GM21447 (cell line): ENCODE data around the gene UBAP2.
"Not testable (repeated sequence)": the region's sequence is repeated elsewhere in the genome, so short reads cannot be mapped to it uniquely, and the experiment has no call there.

Experiments
- ATAC-seq: cut with Tn5 transposase; IDR thresholded peaks from one replicate; pipeline ENCODE4 v1.9.1; 2021; ENCODE audit not compliant: unreplicated experiment

Gene UBAP2

DNA sequence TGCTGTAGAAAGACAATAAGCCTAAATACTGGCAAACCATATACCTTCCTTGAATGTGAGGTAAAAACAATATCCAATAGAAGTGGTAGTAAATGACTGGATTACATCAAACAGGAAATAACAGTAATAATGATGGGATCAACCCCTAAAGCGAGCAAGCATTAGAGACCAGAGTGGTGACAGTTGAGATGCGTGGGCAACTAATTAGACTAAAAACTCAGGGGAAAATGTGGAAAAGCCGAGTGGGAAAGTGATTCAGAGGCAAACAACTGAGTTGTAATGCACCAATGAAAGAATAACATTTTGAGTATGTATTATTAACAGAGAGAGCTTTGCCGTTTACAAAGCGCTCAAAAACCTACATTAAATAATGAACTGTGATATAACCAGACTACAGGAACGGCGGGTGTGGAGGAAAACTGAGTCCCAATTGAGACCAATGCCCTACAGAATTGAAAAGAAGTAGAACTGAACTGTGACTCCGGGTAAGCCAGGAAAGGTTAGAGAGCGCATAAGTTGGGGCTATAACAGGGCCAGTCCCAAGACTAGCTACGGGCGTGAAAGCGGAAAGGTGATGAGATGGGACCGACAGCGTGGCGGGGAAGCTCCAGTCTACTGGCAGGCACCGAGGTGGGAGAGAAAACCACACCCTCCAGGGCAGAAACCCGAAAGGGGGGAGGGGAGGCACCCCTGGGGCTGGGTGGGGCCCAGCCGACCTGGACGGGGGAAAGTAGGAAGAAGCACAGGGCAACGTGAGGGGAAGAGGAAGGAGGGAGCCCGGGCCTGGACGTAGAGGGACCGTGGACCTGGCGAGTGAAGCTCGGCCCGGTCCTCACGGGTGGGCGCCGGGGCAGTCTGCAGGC, 592 bp downstream of the UBAP2 start:
- peak; percentile 33 for ATAC-seq

DNA sequence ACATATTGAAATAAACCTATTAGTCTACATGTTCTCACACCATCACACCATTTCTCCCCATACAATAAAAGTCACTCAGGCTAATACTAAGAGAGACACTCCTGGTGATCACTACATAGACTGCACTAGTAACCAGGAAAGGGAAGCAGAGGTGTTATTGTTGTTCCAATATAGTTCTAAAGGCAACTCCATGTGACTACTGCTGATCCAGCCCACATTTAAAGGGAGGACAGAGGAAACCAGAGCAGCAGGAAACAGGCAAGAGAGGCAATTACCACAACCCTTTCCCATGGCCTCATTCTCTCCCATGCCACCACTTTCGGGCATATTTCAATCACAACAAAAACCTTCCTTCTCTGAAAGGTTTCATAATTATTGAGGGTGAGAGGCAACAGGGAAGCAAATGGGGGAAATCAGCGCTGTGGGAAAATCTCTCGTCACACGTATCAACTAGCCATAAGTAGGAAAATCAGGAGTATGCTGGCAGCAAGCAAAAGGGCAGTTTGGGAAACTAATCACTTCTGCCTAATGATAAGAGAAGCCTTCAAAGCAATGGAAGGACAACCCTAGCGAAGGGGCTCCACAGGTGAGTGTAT, 1.8 kb downstream of the UBAP2 start:
- no peak for ATAC-seq

DNA sequence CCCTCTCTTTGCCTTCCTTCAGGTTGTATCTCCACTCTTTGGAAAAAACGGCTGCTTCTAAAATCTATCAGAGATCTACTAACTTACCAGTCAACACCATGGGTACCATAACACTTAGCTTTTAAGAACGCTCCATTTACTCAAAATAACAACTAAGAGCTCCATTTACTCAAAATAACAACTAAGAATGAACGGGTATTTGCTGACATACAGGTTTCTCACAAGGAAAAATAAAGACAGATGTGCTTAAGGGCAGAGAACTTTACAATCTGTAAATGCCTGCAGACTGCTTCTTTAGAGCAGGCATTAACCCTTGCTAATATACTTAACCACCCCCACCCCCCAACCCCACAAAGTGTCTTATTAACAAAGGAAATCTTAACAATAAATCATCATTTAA, 2.8 kb downstream of the UBAP2 start:
- ATAC-seq: no peak

DNA sequence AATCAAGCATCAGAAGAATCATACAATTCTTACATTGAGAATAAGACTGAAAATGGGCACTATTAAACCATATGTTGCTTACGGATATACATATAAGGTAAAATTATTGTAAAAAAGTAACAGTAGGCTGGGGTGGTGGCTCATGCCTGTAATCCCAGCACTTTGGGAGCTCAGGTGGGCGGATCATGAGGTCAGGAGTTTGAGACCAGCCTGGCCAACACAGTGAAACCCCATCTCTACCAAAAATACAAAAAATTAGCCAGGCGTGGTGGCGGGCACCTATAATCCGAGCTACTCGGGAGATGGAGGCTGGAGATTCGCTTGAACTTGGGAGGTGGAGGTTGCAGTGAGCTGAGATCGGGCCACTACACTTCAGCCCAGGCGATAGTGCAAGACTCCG, 6.6 kb downstream of the UBAP2 start:
- not testable (repeated sequence) for ATAC-seq

DNA sequence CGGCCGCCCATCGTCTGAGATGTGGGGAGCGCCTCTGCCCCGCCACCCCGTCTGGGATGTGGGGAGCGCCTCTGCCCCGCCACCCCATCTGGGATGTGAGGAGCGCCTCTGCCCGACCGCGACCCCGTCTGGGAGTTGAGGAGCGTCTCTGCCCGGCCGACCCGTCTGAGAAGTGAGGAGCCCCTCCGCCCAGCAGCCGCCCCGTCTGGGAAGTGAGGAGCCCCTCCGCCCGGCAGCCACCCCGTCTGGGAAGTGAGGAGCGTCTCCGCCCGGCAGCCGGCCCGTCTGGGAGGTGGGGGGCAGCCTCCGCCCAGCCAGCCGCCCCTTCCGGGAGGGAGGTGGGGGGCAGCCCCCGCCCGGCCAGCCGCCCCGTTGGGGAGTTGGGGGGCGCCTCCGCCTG, 9.8 kb downstream of the UBAP2 start:
- ATAC-seq: not testable (repeated sequence)

DNA sequence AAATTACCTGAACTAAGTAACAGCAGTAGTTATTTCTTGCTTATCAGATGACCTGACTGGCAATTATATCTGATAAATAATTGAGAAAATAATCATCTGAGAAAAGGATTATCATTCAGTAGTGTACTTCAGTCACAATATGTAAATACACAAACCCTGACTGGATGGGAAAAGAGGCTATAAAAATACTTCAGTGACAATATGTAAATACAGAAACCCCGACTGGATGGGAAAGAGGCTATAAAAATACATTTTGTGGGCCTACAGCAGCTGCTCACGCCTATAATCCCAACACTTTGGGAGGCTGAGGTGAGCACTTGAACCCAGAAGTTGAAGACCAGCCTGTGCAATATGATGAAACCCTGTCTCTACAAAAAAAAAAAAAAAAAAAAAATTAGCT, 11.1 kb downstream of the UBAP2 start:
- no peak for ATAC-seq

DNA sequence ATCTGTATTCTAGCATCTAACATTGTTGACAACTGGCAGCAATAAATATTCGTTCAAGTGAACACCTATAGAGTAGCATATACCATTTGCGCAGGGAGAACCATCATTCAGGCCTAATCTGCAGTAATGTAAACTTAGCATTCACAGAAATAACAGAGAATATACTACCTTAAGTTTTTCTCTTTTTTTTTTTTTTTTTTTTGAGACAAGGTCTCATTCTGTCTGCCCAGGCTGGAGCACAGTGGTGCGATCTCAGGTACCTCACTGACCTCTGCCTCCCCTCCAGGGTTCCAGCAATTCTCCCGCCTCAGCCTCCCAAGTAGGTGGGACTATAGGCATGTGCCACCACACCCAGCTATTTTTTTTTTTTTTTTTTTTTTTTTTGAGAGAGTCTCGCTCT, 12.1 kb downstream of the UBAP2 start:
- no peak for ATAC-seq

DNA sequence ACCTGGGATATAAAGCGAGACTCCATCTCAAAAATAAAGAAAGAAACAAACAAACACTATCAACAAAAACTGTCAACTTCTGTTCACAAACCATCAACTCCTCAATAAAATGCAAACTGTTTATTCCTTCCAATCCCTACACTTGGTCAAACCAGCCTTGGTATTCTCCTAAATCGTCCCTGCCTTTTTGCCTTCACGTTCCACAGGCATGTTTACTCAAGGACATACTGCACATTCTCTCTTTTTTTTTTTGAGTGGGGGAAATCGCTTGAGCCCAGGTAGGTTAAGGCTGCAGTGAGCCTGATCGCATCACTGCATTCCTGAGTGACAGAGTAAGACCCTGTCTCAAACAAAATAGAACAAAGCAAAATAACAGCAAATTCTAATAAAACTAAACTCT, 13.0 kb downstream of the UBAP2 start:
- no peak for ATAC-seq

DNA sequence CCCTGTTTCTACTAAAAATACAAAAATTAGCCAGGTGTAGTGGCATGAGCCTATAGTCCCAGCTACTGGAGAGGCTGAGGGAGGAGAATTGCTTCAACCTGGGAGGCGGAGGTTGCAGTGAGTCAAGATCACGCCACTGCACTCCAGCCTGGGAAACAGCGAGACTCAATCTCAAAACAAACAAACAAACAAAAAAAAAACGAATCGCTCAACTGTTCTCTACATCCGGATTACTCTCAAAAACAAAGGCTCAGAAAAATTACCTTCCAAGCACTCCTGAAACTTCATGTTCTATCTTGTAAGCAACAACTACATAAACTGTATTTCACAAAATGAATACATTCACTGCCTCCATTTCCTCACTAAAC, 14.0 kb downstream of the UBAP2 start:
- ATAC-seq: no peak

DNA sequence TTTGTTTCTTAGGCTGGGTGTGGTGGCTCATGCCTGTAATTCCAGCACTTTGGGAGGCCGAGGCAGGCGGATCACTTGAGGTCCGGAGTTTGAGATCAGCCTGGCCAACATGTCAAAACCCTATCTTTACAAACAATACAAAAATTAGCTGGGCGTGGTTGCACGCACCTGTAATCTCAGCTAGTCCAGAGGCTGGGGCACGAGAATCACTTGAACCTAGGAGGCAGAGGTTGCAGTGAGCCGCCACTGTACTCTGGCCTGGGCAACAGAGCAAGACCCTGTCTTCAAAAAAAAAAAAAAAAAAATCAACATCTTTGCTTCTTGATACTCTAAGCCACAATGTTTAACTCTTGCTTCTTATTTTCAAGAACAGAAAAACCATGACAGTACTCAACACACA, 16.1 kb downstream of the UBAP2 start:
- no peak for ATAC-seq

DNA sequence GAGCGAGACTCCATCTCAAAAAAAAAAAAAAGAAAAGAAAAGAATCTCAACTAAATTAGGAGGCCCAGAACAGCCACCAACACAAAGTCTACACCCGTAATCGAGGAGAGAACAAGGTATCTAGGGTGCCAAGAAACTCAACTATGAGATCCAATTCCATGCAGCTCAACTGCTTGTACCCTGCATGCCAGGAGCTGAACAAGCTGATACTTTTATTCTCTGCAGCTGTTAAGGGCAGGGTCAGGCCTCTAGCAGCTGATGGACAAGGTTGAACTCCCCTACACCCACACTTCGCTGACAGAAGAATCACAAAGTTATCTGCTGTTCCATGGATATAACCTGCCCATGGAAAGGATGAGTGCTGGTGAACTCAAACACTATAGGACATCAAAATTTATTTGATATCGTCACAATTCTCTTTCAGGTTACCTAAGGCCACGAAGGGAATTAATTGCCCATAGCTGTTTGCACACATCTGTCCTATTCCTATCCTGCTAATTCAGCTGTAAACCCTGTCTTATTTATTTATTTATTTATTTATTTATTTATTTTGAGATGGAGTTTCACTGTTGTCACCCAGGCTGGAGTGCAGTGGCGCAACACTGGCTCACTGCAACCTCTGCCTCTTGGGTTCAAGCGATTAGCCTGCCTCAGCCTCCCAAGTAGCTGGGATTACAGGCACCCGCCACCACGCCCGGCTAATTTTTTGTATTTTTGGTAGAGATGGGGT, 20.7 kb downstream of the UBAP2 start:
- no peak for ATAC-seq

DNA sequence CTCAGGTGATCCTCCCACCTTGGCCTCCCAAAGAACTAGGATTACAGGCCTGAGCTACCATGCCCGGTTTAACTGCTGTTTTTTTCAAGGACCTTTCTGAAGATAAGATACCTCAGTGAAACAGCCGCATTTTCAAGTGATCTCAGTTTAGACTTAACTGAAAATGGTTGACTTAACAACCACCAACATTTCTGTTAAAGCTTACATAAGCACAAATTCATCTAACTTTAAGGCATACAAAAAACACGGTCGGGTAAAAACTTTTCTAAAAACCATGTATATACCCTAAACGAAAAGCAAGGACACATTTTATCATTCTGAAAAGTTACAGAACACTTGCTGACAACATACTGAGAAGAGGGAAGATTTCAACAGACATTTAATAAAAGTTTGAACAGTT, 22.9 kb downstream of the UBAP2 start:
- ATAC-seq: no peak

DNA sequence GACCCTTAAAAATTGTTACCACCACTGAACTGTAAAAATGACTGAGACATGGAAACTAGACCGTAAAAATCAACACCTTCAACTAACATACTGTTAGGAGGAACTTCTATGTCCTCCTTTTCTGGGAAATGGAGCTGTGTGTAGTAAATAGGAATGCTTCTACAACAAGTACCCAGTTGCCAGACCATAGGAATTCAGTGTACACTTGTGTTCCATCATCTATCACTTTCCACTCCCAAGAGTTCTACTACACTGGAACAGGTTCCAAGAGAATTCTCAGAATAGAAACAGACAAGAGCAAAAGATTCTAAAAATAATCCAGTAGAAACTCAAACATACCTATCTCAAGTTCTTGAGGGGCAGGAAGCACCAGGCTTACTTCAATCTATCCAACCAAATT, 23.6 kb downstream of the UBAP2 start:
- no peak for ATAC-seq

DNA sequence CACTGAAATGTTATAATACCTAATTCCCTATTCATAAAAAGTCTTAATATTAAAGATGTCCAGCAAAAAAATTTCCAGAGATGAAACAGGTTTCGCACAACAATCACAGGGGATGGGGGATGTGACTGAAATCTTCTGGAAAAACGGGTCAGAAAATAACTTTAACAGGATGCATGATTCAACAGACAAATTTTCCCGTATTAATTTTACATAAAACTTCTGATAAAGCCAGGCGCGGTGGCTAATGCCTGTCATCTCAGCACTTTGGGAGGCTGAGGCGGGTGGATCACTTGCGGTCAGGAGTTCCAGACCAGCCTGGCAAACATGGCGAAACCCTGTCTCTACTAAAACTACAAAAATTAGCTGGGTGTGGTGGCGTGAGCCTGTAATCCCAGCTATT, 24.2 kb downstream of the UBAP2 start:
- ATAC-seq: not testable (repeated sequence)

DNA sequence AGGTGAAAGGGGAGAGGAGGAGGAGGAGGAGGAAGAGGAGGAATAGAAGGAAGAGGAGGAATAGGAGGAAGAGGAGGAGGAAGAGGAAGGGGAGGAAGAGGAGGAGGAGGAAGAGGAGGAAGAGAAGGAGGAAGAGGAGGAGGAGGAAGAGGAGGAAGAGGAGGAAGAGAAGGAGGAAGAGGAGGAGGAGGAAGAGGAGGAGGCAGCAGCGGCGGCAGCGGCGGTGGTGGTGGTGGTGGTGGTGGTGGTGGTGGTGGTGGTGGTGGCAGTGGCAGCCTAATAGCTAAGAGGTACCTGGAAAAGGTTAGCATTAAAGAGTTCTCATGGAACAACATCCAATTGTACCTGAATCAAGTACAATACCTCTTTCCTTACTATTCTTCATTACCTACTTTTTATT, 32.5 kb downstream of the UBAP2 start:
- ATAC-seq: no peak

DNA sequence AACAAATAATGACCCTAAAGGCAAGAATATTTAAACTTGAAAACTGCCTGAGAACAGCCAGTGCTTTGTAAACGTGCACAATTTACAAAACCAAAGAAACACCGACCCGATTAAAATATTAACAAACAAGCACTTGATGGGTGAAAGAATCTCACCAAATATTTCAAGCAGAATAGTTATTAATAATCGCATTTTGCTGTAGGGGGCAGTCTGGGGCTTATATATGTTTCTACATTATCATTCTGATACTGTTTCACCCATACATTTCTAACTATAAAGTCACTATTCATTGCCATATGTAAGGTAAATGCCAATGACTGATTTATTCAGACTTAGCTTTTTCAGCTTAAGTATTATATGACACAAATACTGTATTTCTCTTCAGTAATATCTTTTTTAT, 37.7 kb downstream of the UBAP2 start:
- ATAC-seq: no peak

DNA sequence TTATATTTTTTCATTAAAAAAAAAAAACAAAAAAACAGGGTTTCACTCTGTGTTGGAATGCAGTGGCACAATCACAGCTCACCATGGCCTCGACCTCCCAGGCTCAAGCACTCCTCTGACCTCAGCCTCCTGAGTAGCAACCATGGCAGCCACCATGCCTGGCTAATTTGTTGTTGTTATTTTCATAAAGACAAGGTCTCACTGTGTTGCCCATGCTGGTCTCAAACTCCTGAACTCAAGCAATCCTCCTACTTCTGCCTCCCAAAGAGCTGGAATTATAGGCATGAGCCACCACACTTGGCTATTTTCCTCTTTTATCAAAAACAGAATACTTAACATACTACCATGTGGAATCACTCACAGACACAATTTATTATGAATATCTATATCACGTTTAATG, 46.7 kb downstream of the UBAP2 start:
- no peak for ATAC-seq

DNA sequence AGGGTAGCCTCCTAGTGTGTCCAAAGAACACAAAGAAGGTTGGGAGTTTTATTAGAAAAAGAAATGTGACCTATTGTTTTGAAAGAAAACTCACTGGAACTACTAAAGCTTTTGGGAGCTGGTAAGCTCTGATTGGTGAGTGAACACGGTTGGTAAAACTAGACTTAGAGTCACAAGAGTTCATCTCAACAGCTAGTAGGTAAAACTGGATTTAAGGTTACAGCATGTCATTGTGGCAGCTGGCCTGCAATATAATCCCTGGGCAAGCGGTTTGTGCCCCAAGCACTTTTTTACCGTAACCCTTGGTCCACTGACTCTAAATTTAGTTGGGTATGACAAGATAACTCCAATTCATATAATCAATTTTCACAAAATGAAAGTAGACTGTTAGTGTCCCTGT, 47.4 kb downstream of the UBAP2 start:
- no peak for ATAC-seq

DNA sequence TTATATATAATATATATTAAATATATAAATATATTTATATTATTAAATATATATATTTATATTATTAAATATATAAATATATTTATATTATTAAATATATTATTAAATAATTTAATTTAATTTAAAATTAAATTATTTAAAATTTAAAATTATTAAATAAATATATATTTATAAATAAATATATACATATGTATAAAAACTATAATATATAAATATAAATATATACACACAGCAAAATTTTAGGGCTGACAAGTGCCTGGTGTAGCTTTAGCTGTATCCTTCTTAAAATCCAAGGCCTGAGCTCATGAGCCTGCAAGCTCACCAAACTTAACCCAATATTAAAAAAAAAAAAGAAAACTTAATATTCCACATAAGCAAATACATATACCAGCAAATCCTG, 53.2 kb downstream of the UBAP2 start:
- no peak for ATAC-seq

DNA sequence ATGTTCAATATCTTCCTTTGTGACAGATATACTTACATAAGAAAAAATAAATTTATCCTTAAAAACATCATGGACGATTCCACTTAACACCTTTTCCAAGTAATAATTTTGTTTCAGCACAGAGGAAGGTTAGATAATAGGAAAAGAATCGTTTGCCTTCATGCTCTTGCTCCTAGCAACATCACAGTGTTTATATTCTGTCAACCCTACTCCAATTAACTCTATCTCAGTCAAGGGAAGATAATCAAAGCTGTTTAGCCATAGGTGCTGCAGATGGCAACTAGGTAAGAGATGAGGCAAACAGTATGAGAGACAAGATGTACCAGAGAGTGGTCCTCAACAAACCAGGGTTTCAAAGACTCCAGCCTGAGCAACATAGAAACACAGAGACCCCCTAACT, 55.6 kb downstream of the UBAP2 start:
- no peak for ATAC-seq

DNA sequence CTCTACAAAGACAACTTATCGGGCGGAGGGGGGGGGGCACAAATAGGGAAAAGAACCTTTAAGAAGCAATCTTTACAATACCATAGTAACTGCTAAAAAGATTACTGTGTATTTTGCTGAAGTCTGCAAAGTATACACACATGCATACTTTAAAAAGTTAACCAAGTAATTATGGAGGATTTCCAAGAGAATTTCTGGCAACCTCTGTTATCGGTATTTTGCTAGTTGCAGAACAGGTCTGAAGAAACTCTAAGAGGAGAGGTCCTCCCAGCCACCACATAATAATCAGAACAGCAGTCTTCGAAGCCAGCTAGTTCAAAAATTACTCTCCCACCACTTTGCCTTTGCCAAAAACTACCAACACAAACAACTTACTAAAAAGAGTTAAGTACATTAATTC, 56.1 kb downstream of the UBAP2 start:
- no peak for ATAC-seq

DNA sequence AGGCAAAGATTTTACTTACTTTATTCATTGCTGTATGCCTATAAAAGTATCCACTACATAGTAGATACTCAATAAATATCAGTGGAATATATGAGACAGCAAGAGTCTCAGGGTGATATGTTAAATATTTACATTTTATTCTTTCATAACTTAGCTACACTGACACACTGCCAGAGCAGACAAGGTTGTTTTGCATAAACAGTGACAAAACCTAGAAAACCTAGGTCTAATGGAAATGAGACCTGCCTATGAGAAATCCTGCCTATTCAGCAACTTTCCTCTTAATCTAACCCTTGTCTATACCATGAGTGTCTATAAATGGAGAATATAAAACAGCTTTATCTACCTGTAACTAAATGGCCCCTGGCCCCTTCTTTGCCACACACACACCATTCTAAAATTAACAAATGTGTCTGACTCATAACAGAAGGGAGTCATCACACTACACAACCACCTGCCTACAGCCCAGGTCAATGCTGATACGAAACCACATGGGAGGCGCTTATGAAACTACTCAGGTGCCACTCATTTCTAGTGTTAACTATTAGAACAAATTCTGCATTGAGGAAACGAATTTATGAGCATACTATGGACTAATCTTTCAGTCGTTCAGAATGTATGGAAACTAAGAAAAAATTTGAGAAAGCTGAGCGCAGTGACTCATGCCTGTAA, 60.3 kb downstream of the UBAP2 start:
- ATAC-seq: peak; percentile 98
